GM23338 (cell line): ENCODE results near the gene RBBP7.

Experiments
- CTCF ChIP-seq, 2 experiments: fragments of 200-600 bp in 1 of 2; sonication (generic) in 1 of 2; conservative IDR thresholded peaks; 2 replicates each; pipeline versions ENCODE4 v1.5.1 to v1.6.1; 2016 to 2017; ENCODE audit warnings: antibody characterized with exemption in 2 of 2, low read depth in 2 of 2, mild to moderate bottlenecking in 2 of 2, moderate library complexity in 1 of 2
- ETS1 ChIP-seq: IDR thresholded peaks from 2 replicates; pipeline ENCODE4 v1.6.1; 2016; ENCODE audit warnings: antibody characterized with exemption
- EZH2 ChIP-seq: fragments of 200-600 bp; sonication (generic); IDR thresholded peaks from one replicate; pipeline ENCODE4 v1.8.0; 2017; ENCODE audit warnings: antibody characterized with exemption, mild to moderate bottlenecking, low read depth; ENCODE audit not compliant: unreplicated experiment
- JUNB ChIP-seq: IDR thresholded peaks from one replicate; pipeline ENCODE4 v1.6.1; 2016; ENCODE audit warnings: antibody characterized with exemption; ENCODE audit not compliant: unreplicated experiment
- NANOG ChIP-seq: IDR thresholded peaks from 2 replicates; pipeline ENCODE4 v1.6.1; 2016; ENCODE audit warnings: antibody characterized with exemption, borderline replicate concordance
- REST ChIP-seq: IDR thresholded peaks from one replicate; pipeline ENCODE4 v1.6.1; 2018; ENCODE audit warnings: antibody characterized with exemption; ENCODE audit not compliant: unreplicated experiment
- ZNF114 ChIP-seq: fragments of 250-450 bp; sonication (Bioruptor Pico); IDR thresholded peaks from 2 replicates; pipeline ENCODE4 v1.5.0; 2020; ENCODE audit warnings: mild to moderate bottlenecking, moderate library complexity

GRCh38 chrX:16848541-16848940, 21.6 kb downstream of the RBBP7 start:
- no peak for TF ChIP-seq ETS1
- no peak for TF ChIP-seq CTCF (conservative IDR thresholded peaks at IDR 0.05; ENCODE audit: low read depth in 2 of 2)
- no peak for TF ChIP-seq REST
- no peak for TF ChIP-seq NANOG
- no peak for TF ChIP-seq JUNB
- TF ChIP-seq ZNF114 (CRISPR knock-in tag), result no peak
- no peak for TF ChIP-seq EZH2
